NCI-H82 treated with DMSO at 0.1 percent for 48 hours (cell line): Measurements from ENCODE around the gene CLDN16.

ENCODE experiments used
- DNase-seq: peaks from one replicate; lab custom pipeline; 2025; ENCODE audit not compliant: unreplicated experiment; lab: John Stamatoyannopoulos, UW

Gene CLDN16, protein sequence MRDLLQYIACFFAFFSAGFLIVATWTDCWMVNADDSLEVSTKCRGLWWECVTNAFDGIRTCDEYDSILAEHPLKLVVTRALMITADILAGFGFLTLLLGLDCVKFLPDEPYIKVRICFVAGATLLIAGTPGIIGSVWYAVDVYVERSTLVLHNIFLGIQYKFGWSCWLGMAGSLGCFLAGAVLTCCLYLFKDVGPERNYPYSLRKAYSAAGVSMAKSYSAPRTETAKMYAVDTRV

DNA sequence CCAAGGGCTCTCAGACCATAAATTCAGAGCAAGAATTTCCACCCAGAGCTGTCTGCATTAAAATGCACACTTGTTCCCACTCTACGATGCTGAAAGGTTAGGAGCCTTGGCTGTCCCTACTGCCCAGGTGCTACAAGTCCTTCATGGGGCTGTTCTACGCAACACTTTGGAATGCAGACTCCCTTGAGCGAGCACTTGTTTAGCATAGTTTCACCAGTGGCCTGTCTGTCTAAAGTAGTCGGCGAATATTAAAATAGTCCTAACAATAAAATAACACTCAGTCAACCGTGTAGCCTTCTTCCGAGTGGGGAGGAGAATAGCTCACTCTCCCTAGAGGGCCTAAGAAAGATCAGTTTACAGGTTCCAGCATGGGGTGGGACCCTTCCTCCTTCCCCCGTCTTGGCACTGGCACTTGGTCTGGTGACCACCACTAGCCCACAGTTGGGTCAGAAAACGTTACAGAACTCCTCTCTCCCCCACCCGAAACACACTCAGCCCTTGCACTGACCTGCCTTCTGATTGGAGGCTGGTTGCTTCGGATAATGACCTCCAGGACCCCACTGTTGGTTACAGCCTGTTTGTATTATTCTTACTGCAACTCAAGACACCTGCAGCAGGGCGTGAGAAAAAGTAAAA lies at the start of gene CLDN16:
TSS of gene CLDN16 (plus strand) at position 586 of the 636 bp plus-strand sequence. CDS start 167 bp downstream, outside the sequence.
- no peak for DNase-seq

DNA sequence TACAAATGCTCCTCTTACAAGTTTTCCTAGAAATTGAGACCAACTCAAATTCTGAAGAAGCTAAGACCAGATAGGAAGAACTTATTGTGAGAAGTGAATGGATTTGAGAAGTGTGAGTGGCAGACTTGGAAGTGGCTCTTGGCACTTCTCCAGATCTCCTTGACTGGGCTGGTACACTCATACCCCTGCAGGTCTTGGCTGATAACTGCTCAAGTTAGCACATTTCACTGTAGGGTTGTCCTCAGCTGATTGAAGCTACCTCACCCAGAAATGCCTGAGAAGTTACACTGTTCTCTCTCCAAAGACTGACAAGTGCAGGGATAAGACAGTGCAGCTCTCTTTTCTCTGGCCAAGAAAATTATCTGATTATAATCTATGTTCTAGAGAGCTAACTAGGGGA lies 49.2 kb upstream of the CLDN16 start:
- no peak for DNase-seq

DNA sequence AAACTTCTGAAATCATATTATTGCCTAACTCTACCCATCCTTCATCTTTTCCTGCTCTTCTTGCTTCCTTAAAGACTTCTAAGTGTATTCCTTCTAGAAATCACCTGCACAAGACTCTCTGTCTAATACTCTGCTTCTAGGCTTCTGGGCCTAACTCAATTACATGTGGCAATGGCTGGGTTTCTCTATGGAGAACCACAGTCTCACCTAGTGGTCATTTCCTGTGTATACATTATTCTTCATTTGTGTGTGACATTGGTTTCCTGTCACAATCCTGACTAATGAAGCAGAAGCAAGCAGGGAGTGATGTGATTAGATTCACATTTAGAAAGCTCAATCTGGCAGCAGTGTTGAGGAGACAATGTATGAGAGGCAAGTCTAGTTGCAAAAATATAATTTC lies 48.8 kb upstream of the CLDN16 start:
- DNase-seq = no peak

DNA sequence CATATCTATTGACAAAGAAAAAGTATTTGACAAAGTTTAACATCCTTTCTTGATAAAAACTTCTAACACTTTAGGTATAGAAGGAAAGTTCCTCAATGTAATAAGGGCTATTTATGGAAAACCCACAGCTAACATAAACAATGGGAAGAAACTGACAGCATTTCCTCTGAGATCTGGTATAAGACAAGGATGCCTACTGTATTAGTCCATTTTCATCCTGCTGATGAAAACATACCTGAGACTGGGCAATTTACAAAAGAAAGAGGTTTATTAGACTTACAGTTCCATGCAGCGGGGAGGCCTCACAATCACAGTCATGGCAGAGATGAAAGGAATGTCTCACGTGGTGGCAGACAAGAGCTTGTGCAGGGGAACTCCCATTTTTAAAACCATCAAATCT lies 47.9 kb upstream of the CLDN16 start:
- no peak for DNase-seq

DNA sequence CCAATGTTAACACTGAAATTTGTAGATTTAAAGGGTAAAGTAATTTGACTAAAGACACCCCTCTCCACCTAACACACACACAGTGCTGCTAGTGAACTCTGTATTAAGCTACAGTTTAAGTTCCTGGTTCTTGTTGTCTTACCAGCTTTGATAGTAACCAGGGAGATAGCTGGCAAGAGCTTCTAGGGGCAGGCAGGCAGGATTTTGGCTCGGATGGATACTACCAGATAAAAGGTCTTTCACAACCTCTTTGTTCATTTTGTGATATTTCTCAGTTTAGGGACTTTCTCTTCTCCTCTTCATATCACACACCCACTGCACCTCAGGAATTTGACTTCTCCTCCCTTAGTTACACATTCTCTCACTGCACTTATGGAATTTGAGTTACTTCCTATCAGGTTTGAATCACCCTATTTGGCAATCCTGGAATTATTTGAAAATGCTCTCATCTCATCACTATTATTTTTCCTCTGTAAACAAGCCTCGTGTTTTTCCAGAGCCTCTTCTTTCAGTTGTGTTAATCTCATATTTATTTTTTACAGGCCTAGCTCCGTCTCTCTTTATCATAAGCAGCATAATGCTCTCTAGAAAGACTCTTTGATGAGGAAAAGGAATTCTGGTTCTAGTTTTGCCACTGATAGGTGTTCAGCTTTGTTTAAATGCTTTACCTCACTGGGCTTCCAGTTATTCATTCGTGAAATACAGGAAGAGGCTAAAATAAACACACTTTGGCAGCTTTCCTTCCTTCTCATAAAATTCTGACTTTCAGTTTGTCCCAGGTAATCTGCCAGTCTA lies 42.7 kb upstream of the CLDN16 start:
- no peak for DNase-seq

DNA sequence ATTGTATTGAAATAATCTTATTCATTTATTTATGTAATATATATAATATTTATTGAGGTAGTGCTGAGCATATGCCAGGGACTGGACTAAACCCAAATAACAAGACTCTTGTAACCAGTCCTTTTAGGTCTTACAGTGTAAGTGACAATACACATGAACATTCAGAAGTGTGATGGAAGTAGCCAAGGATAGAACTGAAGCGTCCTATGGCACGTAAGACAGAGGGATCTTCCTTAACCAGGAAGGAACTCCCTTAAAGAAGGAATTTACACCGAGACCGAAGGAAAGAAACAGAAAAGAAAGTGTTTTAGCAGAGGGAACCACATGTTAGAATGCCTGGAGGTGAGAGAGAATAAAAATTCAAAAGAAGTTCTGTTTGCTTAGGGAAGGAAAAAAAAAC lies 42.1 kb upstream of the CLDN16 start:
- DNase-seq = no peak

DNA sequence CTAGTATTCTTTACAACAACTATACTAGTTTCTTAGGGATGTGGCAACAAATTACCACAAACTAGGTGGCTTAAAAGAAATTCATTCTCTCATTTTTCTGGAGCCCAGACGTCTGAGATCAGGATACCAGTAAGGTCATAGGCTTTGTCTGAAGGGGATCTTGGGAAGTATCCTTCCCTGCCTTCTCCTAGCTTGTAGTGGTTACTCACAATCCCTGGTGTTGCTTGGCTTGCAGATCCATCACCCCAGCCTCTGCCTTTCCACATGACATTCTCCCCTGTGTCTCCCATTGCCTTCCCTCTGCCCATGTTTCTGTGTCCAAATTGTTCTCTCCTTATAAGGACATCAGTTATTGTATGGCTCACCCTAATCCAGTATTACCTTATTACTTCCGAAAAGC lies 41.4 kb upstream of the CLDN16 start:
- no peak for DNase-seq

DNA sequence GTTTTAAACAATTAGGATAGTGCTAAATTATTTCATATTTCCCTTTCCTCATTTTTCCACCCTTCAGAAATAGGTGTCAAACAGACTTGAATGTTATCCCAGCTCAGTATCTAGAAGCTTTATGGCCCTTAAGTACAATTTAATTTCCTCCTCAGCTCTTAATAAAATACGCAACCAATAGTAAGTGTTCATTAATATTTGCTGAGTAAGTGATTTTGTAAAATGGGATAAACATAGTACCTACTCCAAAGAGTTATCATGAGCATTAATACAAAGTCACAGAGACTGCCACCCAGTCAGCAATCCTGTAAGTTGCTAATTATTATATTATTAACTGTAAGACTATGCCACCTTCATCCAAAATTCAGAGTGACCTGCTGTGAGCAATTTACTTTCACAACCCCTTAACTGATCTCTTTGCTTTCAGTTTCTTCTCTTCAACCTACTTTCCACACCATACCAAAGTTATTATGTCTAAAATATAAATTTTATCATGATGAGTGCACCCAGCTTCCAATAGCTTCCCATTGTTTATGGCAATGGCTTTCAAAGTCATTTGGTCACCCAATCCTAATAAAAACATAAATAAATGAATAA lies 35.0 kb upstream of the CLDN16 start:
- DNase-seq = no peak

DNA sequence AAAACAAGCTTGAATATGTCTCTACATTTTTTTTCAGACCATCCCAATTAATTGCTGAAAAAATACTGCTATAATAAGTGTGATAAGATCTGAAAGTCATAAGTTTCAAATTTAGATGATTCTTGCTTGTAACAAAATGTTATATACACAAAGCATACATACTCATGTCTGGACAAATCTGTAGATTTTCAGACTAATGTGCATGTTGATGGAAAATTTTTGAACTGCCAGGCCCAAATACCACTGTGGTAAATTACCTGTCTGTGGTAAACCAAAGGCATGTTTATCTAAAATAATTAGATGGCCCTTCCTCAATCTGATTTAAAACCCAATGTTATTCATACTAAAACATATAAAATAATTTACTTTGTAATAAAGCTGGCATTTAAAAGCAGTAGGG lies 31.7 kb upstream of the CLDN16 start:
- no peak for DNase-seq

DNA sequence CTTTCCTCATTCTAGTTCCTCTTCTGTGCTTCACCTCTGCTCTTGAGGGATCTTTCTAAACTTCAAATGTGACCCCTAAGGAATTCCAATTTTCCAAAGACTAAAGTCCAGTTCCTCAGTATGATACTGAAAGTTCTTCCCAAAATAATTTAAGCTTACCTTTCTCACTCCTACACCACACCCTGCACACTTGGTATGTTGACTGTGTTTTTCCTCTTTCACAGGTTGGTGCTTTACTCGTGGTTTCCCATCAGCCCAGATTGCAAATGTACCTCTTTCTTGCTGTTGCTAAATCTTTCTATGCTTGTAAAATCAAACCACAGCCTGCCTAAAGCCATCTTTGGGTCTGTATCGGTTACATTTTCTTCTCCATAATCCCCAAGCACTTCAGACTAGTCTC lies 30.5 kb upstream of the CLDN16 start:
- DNase-seq = no peak

DNA sequence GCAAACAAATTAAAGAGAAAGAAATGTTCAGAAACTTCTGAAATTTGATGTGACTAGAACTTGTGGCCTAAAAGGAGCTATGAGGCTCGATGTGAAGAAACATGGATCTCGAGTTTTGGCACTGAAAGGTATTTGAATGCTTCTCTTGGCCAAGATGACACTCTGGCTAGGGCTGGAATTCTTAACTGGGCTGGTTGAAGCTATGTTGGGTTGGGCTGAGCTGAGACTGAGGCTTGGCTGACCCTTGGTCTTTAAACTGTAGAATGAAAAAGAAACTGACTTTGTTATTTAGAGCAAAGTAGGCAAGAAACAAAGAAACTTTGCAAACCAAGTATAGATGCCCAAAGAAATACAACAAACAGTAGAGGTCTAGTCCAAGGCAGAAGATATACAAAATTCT lies 28.1 kb upstream of the CLDN16 start:
- no peak for DNase-seq

DNA sequence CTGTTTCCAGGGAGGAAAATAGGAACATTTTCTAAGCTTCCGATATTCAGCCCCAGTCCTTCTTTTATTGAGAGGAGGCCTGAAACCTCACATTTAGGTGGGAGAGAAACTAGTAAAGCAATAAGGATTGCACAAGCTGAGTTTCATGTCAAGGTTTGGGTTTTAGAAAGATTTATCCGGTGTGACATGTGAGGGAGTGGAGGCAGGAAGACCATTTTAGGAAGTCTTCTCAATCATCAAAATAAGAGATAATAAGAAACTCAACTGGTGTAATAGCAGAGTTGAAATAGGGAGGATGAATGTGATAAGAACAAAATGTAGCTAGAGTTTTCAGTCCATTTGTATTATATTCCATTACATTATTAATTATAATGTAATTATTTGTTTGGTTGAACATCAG lies 27.7 kb upstream of the CLDN16 start:
- no peak for DNase-seq

DNA sequence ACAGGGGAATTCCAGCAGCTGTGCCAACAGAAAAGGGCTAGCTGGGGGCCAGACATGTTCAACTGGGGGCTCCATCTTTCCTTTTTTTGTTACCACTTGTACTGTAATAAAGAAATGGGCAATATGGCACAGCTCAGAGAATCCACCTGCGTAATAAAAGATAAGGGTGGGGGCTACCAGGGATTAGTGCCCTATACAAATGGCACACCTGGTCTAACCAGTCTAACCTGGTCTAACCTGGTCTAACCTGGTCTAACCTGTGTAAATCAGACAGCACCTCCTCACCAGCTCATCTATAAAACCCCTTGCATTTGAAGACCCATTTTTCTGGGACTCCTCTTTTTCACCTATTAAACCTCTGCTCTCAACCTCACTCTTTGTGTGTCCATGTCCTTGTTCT lies 26.2 kb upstream of the CLDN16 start:
- no peak for DNase-seq

DNA sequence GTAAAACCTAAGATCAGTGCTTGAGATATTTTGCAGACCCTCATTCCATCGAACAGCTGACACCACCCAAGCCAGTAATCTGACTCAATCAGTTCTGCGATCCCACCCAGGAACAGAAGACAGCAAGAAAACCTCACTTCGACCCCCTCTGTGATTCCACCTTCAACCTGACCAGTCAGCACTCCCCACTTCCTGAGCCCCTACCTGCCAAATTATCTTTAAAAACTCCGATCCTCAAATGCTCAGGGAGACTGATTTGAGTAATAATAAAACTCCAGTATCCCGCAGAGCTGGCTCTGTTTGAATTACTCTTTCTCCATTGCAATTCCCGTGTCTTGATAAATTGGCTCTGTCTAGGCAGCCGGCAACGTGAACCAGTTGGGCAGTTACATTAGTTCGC lies 25.7 kb upstream of the CLDN16 start:
- no peak for DNase-seq

DNA sequence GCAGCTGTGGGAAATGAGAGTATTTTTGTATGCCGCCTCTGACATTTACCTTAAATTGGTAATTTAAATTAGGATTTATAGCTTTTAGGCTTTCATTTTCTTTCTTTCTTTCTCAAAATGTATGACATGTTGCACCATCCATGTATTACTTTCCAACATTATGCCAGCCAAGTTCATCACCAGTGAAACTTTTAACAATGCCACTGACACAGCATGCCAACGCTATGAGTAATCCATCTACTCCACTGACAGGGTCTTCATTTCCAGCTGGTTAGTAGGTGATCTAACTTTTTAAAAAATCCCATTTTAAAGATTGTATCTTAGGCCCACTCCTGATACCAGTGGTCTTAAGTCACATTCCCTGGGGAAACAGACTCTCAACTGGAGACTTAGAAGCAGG lies 21.8 kb upstream of the CLDN16 start:
- no peak for DNase-seq

DNA sequence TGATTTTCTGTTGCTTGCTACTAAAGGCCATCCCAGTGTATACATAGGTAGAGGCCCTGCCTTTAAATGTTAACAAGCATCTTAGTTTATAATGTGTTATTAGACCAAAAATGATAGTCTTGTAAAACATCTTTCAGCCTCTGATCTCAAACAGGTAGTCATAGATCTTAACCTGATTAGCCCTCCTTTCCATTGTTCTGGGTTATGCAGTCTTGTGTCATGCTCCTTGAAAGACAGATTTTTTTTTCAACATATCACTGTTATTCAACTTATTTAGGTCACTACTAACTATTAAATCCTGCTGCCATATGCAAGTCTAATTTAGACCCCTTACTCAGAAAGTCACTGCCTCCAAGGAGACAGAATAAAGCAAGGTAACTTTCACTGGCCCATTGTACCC lies 19.1 kb upstream of the CLDN16 start:
- no peak for DNase-seq

DNA sequence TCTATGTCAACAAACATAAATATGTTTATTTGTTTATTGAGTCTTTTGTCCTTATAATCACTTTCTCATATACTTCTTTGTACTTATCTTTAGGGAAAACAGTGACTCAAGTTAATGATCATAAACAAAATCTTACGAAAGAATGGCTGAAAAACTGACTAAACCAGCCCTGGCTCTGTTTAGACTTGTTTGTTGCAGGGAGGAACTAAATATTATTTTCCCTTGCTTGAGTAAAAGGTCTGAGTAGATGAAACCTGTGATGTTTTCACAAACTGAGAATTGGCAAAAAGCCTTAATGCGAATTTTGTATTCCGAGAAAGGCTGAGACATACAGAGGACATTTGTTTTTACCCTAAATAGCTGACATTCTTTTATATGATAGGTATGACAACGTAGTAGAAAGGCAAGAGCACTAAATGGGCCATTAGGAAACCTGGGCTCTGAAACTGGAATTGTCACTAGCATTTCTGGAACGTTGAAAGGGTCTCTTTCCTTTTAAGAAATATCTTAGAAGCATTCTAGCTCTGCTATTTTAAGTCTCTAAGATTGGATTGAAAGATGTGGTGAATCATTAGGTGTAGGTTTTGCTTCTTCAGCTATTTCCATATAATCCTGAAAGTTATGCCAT lies 18.2 kb upstream of the CLDN16 start:
- DNase-seq = no peak

DNA sequence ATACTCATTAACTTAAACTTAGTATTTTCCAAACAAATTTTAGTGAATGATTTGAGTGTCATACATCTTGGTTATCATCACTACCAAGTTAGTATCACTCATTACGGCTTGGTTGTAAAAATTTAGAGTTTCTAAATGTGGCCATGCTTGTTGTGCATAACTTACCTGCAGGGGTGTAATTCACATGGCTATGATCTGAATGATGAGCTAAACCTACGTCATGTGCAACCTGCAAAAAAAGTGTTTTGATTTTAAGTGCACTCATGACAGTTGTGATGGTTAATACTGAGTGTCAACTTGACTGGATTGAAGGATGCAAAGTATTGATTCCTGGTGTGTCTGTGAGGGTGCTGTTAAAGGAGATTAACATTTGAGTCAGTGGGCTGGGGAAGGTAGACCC lies 17.6 kb upstream of the CLDN16 start:
- DNase-seq = no peak

DNA sequence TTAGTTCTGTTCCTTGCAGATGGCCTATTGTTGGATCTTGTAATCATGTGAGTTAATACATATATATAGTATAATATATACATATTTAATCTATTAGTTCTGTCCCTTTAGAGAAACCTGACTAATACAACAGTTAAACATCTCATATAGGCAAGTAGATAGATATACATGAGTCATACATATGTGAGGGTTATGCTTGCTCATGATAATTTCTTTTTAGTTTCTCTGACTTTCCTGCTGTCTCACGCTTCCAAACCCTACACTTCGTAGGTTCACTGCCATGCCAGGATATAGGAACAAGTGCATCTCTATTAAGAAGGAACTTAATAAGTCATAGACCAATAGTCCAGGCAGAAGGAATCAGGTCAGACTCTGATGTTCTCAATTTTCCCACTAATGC lies 16.8 kb upstream of the CLDN16 start:
- DNase-seq = no peak

DNA sequence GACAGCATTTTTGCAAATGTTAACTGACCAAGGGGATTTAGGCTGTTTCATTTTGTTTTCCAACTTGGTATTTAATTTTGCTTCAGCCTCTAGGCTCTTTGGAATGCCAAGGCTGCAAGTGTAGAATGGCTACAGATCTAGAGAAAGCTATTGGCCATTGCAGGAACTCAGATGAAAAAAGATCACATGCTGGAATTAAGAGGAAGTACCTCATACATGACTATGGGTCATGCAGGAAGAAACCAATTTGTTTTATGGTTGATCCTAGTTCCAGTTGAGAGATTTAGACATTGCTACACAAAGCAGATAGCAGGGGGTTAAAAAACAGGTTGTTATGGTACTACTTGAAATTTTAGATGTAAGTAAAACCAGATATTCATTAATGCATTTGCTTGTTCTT lies 12.7 kb upstream of the CLDN16 start:
- DNase-seq = no peak

DNA sequence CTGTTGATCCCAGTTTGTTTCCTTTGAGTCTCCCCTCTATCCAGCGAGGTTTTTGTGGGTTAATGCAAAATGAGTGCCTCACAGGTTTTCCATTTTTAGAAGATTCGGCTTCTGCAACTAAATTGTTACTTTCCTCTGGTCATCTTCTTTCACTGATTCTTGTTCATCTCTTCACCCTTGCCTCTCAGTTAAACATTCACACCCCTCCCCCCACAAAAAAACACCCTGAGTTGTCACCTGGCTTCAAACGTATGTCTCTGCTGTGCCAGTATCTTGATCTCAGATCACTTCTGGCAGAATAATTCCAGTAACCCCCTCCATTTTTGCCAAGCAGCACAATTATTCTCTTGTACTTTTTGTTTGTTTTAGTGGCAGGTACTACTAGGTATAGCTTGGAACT lies 12.3 kb upstream of the CLDN16 start:
- no peak for DNase-seq
